H1 (cell line): ENCODE measurements around the gene ZNF615. TPM values are rescaled to one million over a fixed set of nuclear protein-coding genes. Genes with fewer than 3 reads are reported as not detected.

Experiments used
- CREB1 ChIP-seq: IDR thresholded peaks from 2 replicates; pipeline ENCODE4 v1.6.1; 2012; ENCODE audit warnings: inconsistent platforms
- CTCF ChIP-seq, 3 experiments: IDR thresholded peaks; 1 replicate in 2 of 3; 2 replicates in 1 of 3; pipeline versions ENCODE4 v1.5.1 to v1.6.1; 2011; ENCODE audit warnings: low read length in 3 of 3, mild to moderate bottlenecking in 3 of 3, inconsistent platforms in 2 of 3, low read depth in 1 of 3, moderate library complexity in 1 of 3; ENCODE audit not compliant: insufficient read depth in 1 of 3; ENCODE audit errors: control extremely low read depth in 1 of 3
- E2F6 ChIP-seq: IDR thresholded peaks from 2 replicates; pipeline ENCODE4 v1.6.1; 2012; ENCODE audit warnings: inconsistent platforms
- EP300 ChIP-seq, 2 experiments: IDR thresholded peaks; 1 replicate in 1 of 2; 2 replicates in 1 of 2; pipeline ENCODE4 v1.6.1; 2011 to 2012; ENCODE audit warnings: low read depth in 2 of 2, low read length in 2 of 2, mild to moderate bottlenecking in 2 of 2, borderline replicate concordance in 1 of 2, inconsistent platforms in 1 of 2, moderate library complexity in 1 of 2
- EZH2 ChIP-seq: fragments of 200-600 bp; sonication (generic); IDR thresholded peaks from 2 replicates; pipeline ENCODE4 v1.7.1; 2012; ENCODE audit warnings: low read depth, mild to moderate bottlenecking, moderate library complexity, low read length, inconsistent platforms; ENCODE audit not compliant: severe bottlenecking
- RAD21 ChIP-seq, 2 experiments: IDR thresholded peaks in 1 of 2; conservative IDR thresholded peaks in 1 of 2; 2 replicates each; pipeline ENCODE4 v1.6.1; 2011; ENCODE audit warnings: low read depth in 2 of 2, low read length in 2 of 2, improper control_type of control experiment in 1 of 2, inconsistent platforms in 1 of 2, mild to moderate bottlenecking in 1 of 2, moderate library complexity in 1 of 2
- SIN3A ChIP-seq, 2 experiments: IDR thresholded peaks in 1 of 2; conservative IDR thresholded peaks in 1 of 2; 2 replicates each; pipeline ENCODE4 v1.6.1; 2011 to 2012; ENCODE audit warnings: low read length in 2 of 2, improper control_type of control experiment in 1 of 2, low read depth in 1 of 2, mild to moderate bottlenecking in 1 of 2
- USF2 ChIP-seq: IDR thresholded peaks from 2 replicates; pipeline ENCODE4 v1.6.1; 2011; ENCODE audit warnings: low read length, improper control_type of control experiment
- YY1 ChIP-seq: IDR thresholded peaks from 2 replicates; pipeline ENCODE4 v1.6.1; 2011; ENCODE audit warnings: low read depth, mild to moderate bottlenecking, low read length
- polyA plus RNA-seq, 7 experiments: library from polyadenylated mRNA; depleted of rRNA in 3 of 7; stranded (reverse) in 5 of 7; unstranded in 2 of 7; fragments of >200 nt in 5 of 7; fragments of 200-250 nt in 2 of 7; gene quantifications; 1 replicate in 5 of 7; 2 replicates in 1 of 7; 4 replicates in 1 of 7; pipeline versions ENCODE4 v1.2.1 to v1.2.3, GENCODE V29; 2011 to 2013; ENCODE audit warnings: missing spikeins in 2 of 7, mixed read lengths in 2 of 7
- total RNA-seq: library from RNA; stranded (reverse); fragmentation: NEBNext Ultra II Directional; extraction: Animal tissue kit (Norgen Biotek cat#: 25700); gene quantifications from 2 replicates; pipeline ENCODE4 v1.2.1, GENCODE V29; 2021

The ZNF615 gene
- total and polyA plus RNA-seq, 2 of the 8 experiments (the other 6 are each of a cell fraction or from before 2014, with no cell fraction given), result 2.8 to 7.5 TPM

- peak in 1 of 2 experiments; percentile 68; a peak in 1 of 3 replicates for TF ChIP-seq EP300 (IDR thresholded peaks at IDR 0.05; ENCODE audit: borderline replicate concordance in 1 of 2, low read depth in 2 of 2, low read length in 2 of 2)
- TF ChIP-seq SIN3A (conservative IDR thresholded peaks at IDR 0.05 in 1 of 2, IDR thresholded peaks at IDR 0.05 in 1 of 2; ENCODE audit: low read depth in 1 of 2, low read length in 2 of 2), result peak; percentile 83 to 91; a peak in 3 of 4 replicates
- TF ChIP-seq YY1, result peak; percentile 99
- TF ChIP-seq CREB1, result peak; percentile 83
- TF ChIP-seq E2F6, result no peak
- no peak for TF ChIP-seq USF2
- peak in 1 of 3 experiments; percentile 5; a peak in 1 of 4 replicates for TF ChIP-seq CTCF (IDR thresholded peaks at IDR 0.05; ENCODE audit: control extremely low read depth in 1 of 3, insufficient read depth in 1 of 3, low read depth in 1 of 3, low read length in 3 of 3)
- 0 out of 4 replicates have a peak, but pooled peaks of 1 of the 2 experiments have one; percentile 16 for TF ChIP-seq RAD21 (IDR thresholded peaks at IDR 0.05 in 1 of 2, conservative IDR thresholded peaks at IDR 0.05 in 1 of 2; ENCODE audit: low read depth in 2 of 2, low read length in 2 of 2)
- TF ChIP-seq EZH2, result no peak
Measured at GRCh38 chr19:52048555-52049501, 40.8 kb upstream of the ZNF615 start, which contains the start of gene ZNF432 (continued).
